ENCODE results near the gene RDM1. TPM values are rescaled to one million over a fixed set of nuclear protein-coding genes. Genes with fewer than 3 reads are reported as not detected.

RDM1 gene
- total RNA-seq, 2 experiments from 2014 or later, result 4.4 to 6.5 TPM

Other genes with a start within 250 kb of the RDM1 start
- gene RASL10B, start 199.1 kb downstream of the RDM1 start, total RNA-seq, result 1 to 10 TPM; 2.7 to 4.0 TPM
- gene GAS2L2, start 177.5 kb downstream of the RDM1 start, total RNA-seq, result under 1 TPM in 1 of 2 experiments, not detected in 1; 0.07 TPM
- not detected for gene C17orf50, start 169.9 kb downstream of the RDM1 start, total RNA-seq
- under 1 TPM in 1 of 2 experiments, not detected in 1; 0.09 TPM for gene MMP28, start 135.1 kb downstream of the RDM1 start, total RNA-seq
- gene TAF15, start 121.3 kb downstream of the RDM1 start, total RNA-seq, result 100 to 1,000 TPM; 316 to 330 TPM
- gene HEATR9, start 61.9 kb downstream of the RDM1 start, total RNA-seq, result under 1 TPM in 1 of 2 experiments, not detected in 1; 0.18 TPM
- 10 to 100 TPM; 33.1 to 50.4 TPM for gene CCL5, start 50.4 kb downstream of the RDM1 start, total RNA-seq
- not detected for gene LYZL6, start 12.9 kb upstream of the RDM1 start, total RNA-seq
- gene CCL16, start 50.7 kb upstream of the RDM1 start, total RNA-seq, result not detected
- not detected for gene CCL14, start 56.0 kb upstream of the RDM1 start, total RNA-seq
- not detected for gene CCL15, start 70.8 kb upstream of the RDM1 start, total RNA-seq
- not detected for gene CCL23, start 87.2 kb upstream of the RDM1 start, total RNA-seq
- gene CCL18, start 133.5 kb upstream of the RDM1 start, total RNA-seq, result not detected
- gene CCL3, start 159.4 kb upstream of the RDM1 start, total RNA-seq, result 100 to 1,000 TPM; 287 to 296 TPM
- gene CCL4, start 173.1 kb upstream of the RDM1 start, total RNA-seq, result 100 to 1,000 TPM; 290 to 311 TPM
- gene TBC1D3B, start 245.9 kb upstream of the RDM1 start, total RNA-seq, result 1 to 10 TPM in 1 of 2 experiments, under 1 TPM in 1; 0.83 to 2.0 TPM

Measured in activated CD4-positive, alpha-beta T cell treated with anti-CD3 and anti-CD28 coated beads for 36 hours (primary cell).